GM10248 (cell line): Measurements from ENCODE around the gene C9orf85.

Experiments used
- CTCF ChIA-PET: fragments of 300-600 bp; sonication (Branson Sonifier 250); formaldehyde crosslinking; extraction: SDS; loops from one replicate; lab custom pipeline; 2021; ENCODE audit warnings: antibody characterized with exemption; lab: Yijun Ruan, JAX
- POLR2A ChIA-PET: fragments of 350-650 bp; sonication (Branson Sonifier 250); formaldehyde crosslinking; extraction: SDS; loops from one replicate; lab custom pipeline; 2020; ENCODE audit warnings: antibody characterized with exemption; lab: Yijun Ruan, JAX
- DNase-seq: peaks from one replicate; pipeline ENCODE4 v3.0.0; 2012; ENCODE audit errors: extremely low spot score
- TF ChIP-seq, protein P1 (sequence below): IDR thresholded peaks from 2 replicates; pipeline ENCODE4 v1.5.1; 2012; ENCODE audit warnings: mild to moderate bottlenecking, low read depth; ENCODE audit errors: extremely low read depth, missing control alignments, control extremely low read depth

Gene C9orf85

GRCh38 chr9:71879644-71880174 lies 31.7 kb upstream of the C9orf85 start:
- ChIA-PET POLR2A (no interaction called here), CTCF (interaction anchor here (1.0 to 2.9 kb wide), 6 partner anchors 8 to 25 kb away, joined by 3 to 9 read pairs (median 4); no protein-coding TSS in a partner anchor)
- TF ChIP-seq, protein P1, sequence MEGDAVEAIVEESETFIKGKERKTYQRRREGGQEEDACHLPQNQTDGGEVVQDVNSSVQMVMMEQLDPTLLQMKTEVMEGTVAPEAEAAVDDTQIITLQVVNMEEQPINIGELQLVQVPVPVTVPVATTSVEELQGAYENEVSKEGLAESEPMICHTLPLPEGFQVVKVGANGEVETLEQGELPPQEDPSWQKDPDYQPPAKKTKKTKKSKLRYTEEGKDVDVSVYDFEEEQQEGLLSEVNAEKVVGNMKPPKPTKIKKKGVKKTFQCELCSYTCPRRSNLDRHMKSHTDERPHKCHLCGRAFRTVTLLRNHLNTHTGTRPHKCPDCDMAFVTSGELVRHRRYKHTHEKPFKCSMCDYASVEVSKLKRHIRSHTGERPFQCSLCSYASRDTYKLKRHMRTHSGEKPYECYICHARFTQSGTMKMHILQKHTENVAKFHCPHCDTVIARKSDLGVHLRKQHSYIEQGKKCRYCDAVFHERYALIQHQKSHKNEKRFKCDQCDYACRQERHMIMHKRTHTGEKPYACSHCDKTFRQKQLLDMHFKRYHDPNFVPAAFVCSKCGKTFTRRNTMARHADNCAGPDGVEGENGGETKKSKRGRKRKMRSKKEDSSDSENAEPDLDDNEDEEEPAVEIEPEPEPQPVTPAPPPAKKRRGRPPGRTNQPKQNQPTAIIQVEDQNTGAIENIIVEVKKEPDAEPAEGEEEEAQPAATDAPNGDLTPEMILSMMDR, result no peak
- no peak for DNase-seq

DNA sequence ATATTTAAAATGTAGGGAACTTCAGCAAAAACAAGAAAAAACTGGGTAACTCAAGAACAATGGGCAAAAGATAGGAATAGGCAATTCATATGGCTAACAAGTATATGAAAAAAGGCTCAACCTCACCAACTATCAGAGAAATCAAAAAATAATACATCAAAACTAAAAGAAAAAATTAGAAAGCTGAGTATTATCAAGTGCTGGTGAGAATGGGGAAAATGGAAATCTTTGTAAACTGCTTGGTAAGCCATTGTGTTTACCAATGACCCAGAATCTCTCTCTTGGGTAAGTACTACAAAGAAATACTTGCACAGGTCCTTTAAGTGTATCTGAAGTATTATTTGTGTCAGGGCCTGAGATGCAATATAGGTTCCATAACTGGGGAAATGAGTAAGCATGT lies 27.4 kb upstream of the C9orf85 start:
- CTCF ChIA-PET, result no interaction called here
- POLR2A ChIA-PET, result no interaction called here
- no peak for DNase-seq
- TF ChIP-seq, protein P1, result no peak

- ChIA-PET POLR2A (no interaction called here), CTCF (interaction anchor here (1.0 to 1.3 kb wide), 2 partner anchors 10 to 26 kb away, joined by 3 read pairs; no protein-coding TSS in a partner anchor)
- DNase-seq, result no peak
- TF ChIP-seq, protein P1, result no peak
These were observed 26.0 kb upstream of the C9orf85 start for GRCh38 chr9:71885467-71885866.

- DNase-seq, result no peak
- POLR2A ChIA-PET, result no interaction called here
- CTCF ChIA-PET, result interaction anchor here (1.0 to 2.5 kb wide), 3 partner anchors 10 to 27 kb away, joined by 3 to 10 read pairs (median 3); no protein-coding TSS in a partner anchor
- TF ChIP-seq, protein P1, result no peak
These were observed 25.4 kb upstream of the C9orf85 start for GRCh38 chr9:71886015-71886414.

- no peak for DNase-seq
- TF ChIP-seq, protein P1, result no peak
- ChIA-PET CTCF (interaction anchor here (1.0 to 2.5 kb wide), 4 partner anchors 10 to 28 kb away, joined by 3 to 10 read pairs (median 3); no protein-coding TSS in a partner anchor), POLR2A (no interaction called here)
These were observed 24.9 kb upstream of the C9orf85 start for GRCh38 chr9:71886541-71886940.

GRCh38 chr9:71887362-71887761 lies 24.1 kb upstream of the C9orf85 start:
- POLR2A ChIA-PET, result interaction anchor here (2.1 kb wide), 1 partner anchor 24 kb away, joined by 6 read pairs; the partner anchor contains the start of genes ABHD17B and C9orf85
- CTCF ChIA-PET, result interaction anchor here (0.7 to 2.5 kb wide), 7 partner anchors 9 to 44 kb away, joined by 3 to 10 read pairs (median 4); no protein-coding TSS in a partner anchor
- no peak for DNase-seq
- TF ChIP-seq, protein P1, result no peak
